Stimulated activated CD8-positive, alpha-beta memory T cell treated with anti-CD3 and anti-CD28 coated beads, Interleukin-15, amount 100 ng/mL, for 24 hours (primary cell): ENCODE data around the gene BCAS3.
"Not testable (repeated sequence)": the region's sequence is repeated elsewhere in the genome, so short reads cannot be mapped to it uniquely, and the experiment has no call there.

Experiments
- DNase-seq: peaks from one replicate; pipeline ENCODE4 v3.0.0-alpha.2; 2020; ENCODE audit warnings: low read depth

BCAS3 gene

DNA sequence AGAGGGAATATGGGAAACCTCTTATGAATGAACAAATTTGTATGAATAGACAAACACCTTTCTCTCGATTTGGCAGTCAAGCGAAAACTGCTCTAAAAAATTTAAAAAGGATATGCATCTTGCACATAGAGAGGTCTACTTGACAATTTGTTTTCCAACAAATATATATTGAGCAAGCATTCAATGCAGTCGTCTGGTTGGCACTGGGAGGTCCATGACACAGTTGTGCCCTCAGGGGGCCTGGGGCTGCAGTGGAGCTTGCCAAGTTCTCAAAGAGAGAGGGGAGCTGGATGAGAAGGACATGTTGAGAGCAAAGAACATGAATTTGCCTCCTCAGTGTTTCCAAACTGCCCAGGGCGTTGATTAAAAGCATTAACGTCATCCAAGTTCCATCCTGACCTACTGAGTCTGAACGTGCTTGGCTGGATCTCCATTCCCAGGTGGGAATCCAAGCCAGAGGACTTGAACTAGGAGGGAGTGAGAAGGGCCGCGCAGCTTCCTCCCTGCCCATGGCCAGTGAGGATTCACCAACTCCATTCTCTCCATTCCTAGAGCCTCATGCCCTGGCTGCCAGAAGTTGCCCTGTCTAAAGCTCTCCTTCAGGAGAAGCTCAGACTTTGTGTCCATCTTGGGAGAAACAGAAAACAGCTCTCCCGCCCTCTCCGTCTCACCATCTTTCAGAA is 746.5 kb downstream of the BCAS3 start:
- no peak for DNase-seq

DNA sequence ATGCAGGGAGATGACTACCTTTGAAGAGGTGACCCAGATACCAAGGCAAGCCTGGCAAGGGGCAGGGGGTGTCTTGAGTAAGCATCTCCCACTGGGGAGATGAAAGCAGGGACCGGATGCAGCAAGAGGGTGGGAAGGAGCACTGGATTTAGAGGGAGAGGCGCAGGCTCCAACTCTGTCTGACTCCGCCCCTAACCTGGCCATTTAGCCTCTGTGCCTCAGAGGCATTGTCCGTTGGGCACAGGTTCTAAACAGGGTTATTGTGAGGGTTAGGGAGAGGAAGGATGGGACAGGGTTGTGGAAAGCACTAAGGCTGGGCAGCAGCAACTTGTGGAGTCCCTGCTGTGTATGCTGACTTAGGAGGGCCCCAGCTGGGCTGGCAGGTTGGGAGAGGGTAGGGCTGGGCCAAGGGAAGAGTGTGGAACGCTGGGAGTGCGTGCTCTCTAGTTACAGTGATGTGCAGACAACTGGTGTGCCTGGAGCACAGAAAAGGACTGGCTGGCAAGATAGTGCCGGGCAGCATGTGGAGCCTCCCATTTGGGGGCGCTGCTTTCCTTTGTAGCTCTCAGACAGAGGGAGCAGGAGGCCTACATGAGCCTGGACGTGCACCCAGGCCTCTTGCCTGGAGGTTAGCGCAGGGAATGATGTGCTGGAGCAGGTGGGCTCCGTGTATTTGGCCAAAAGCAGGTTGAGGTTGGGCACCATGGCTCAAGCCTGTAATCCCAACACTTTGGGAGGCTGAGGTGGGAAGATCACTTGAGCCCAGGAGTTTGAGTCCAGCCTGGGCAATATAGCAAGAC is 748.2 kb downstream of the BCAS3 start:
- no peak for DNase-seq

DNA sequence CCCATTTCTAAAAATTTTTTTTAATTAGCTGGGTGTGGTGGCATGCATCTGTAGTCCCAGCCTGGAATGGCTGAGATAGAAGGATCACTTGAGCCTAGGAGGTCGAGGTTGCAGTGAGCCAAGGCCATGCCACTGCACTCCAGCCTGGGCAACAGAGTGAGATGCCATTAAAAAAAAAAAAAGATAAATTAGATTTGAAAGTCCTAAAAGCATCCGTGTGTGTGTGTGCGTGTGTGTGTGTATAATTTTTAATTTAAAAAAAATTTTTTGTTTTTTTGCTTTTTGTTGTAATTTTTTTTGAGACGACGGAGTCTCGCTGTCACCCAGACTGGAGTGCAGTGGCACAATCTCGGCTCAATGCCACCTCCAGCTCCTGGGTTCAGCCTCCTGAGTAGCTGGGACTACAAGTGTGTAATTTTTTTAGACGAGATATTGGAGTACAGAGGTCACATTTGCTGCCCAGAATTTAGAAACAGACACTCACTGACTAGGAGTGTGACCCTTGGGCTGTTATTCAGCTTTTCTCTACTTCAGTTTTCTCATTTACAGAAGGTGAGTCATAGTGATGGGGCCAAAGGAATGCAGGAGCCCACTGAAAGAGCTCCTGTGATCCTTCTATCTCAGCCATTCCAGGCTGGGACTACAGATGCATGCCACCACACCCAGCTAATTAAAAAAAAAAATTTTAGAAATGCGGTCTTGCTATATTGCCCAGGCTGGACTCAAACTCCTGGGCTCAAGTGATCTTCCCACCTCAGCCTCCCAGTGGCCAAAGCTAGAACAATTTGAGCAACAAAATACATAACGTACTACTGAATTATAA is 749.0 kb downstream of the BCAS3 start:
- DNase-seq, result no peak

DNA sequence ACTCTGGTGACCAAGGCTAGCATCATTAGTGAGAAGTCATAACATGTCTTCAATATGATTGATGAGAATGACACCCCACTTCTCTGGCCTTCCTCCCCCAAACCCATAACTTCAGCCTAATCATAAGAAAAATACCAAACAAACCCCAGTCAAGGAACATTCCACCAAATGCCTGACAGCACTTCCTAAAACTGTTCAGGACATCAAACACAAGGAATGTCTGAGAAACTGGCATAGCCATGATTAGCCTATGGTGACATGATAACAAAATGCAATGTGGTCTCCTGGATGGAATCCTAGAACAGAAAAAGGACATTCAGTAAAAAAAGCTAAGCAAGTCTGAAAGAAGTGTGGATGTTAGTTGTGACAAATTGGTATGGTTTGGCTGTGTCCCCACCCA is 749.9 kb downstream of the BCAS3 start:
- no peak for DNase-seq

DNA sequence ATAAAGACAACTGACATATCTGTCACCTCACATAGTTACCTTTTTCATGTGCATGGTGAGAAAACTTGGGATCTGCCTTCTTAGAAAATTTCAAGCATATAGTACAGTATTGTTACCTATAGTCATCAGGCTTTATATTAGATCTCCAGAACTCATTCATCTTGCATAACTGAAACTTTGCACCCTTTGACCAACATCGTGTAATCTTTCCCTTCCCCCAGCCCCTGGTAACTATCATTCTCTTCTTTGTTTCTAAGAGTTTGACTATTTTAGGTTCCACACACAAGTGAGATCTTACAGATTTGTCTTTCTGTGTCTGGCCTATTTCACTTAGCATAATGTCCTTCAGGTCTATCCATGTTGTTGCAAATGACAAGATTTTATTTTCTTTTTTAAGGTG is 751.6 kb downstream of the BCAS3 start:
- DNase-seq, result no peak

DNA sequence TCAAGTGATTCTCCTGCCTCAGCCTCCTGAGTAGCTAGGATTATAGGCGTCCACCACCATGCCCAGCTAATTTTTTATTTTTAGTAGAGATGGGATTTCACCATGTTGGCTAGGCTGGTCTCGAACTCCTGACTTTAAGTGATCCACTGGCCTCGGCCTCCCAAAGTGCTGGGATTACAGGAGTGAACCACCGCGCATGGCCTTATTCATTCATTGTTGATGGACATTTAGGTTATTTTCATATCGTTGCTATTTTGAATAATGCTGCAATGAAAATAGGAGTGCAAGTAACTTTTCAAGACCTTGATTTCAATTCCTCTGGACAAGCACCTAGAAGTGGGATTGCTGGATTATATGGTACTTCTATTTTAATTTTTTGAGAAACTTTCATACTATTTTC is 752.2 kb downstream of the BCAS3 start:
- not testable (repeated sequence) for DNase-seq

DNA sequence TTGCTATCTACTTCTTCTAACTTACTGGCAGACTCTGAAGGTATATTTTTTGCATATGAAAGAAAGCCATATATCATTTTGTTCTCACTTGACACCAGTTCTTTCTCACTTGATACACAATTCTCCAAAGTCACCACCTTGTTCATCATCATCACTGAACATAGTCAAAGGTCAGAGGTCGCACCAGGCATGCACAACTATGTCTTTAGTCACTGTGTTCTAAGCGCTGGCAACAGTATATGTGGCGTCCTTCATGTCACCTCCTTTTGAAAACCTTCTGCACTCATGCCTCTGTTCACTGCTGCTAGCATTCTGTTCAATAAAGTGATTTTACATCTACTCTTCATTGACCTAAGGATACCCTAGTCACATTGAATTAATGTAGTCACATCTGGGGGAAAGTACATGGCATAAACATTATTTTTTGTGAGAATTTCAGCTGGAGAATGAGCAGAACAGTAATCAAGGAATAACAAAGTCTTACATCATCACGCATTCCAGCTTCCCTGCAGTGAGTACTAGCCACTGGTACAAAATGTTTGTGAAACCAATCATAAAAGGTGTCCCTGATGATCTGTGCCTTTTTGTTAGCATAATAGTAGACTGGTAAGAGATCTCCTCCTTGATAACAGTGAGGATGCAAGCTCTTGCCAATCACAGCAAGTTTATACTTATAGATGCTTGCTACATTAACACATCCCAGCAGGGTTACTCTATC is 754.1 kb downstream of the BCAS3 start:
- no peak for DNase-seq

DNA sequence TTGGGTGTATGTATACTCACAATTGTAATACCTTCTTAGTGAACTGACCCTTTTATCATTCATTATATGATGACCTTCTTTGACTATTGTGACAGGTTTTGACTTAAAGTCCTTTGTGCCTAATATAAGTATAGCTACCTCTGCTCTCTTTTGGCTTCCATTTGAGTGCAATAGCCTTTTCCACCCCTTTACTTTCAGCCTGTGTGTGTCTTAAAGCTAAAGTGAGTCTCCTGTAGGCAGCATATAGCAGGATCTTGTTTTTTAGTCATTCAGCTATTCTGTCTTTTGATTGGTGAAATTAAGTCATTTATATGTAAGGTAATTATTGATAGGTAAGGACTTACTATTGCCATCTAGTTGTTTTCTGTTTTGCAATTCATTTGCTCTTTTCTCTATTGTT is 758.6 kb downstream of the BCAS3 start:
- DNase-seq, result no peak

DNA sequence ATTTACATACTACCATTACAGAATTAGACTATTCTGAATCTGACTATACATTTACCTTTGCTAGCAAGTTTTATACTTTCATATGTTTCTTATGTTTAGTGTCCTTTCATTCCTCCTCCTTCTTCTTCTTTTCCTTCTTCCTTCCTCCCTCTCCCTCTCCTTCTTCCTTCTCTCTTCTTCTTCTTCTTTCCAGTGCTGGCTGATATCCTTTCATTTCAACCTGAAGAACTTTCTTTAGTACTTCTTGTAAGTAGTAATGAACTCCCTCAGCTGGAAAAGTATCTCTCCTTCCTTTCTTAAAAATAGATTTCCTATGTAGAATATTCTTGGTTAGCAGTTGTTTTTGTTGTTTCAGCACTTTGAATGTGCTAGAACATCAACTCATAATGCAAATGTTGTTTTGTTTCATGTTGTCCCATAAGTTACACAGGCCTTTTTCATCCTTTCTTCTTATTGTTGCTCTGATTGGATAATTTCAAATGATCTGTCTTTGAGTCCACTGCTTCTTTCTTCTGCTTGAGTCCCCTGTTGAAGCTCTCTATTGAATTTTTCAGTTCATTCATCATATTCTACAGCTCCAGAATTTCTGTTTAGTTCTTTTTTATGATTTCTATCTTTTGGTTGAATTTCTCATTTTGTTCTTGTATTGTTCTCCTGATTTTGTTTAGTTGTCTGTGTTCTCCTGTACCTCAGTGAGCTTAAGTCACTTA is 759.5 kb downstream of the BCAS3 start:
- no peak for DNase-seq

DNA sequence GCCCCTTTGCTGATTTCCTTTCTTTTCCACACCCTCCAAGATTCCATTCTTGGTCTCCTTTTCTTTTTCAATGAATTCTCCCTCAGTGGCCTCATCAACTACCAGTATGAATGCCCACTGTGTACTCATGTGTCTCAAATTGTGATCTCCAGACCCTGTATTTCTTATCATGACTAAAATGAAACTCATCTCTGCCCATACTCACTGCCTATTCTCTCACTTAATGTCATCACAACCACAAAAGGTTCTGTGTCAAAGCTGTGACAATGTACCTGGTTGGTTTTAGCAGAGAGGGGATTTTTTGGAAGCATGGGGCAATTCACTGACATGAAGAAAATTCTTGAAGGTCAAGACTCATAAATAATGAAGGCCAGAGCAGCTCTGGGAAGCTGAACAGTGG is 763.0 kb downstream of the BCAS3 start:
- no peak for DNase-seq

DNA sequence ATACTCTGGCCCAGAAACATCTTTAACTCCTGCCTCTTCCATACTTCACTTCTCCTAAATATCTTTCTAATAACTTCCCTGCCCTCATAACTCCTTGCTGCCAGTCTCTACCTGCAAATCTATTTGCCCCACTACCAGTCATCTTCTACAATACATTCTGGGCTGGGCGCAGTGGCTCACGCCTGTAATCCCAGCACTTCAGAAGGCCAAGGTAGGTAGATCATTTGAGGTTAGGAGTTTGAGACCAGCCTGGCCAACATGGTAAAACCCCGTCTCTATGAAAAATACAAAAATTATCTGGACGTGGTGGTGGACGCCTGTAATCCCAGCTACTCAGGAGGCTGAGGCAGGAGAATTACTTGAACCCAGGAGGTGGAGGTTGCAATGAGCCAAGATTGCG is 763.9 kb downstream of the BCAS3 start:
- not testable (repeated sequence) for DNase-seq

DNA sequence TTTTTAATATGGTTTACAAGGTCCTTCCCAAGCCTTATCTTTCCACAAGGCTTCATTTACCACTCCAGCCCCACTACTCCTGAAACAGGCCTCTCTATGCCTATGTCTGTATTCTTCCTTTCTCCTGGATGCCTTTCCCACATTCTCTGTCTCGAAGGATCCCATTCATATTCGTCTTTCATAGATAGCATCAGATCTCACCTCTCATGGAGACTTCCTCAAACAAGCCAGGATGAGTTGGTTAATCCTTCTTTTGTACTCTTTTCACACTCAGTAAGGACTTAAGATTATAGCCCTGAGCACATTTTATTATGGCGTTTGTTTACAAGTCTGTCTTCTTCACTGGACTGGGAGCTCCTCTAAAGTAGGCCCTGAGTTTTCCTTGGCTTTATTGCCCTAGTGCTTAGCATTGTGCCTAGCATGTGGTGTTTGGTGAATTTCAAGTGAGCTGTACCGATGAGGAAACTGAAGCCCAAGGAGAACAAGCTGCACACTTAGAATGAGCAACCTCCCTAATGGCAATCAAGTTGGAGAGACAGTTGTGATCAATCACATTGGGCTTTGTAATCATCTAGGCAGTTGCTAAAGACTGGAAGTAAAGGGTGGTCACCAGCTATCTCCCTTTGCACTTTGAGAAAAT is 764.6 kb downstream of the BCAS3 start:
- DNase-seq, result no peak
